Esophagus squamous epithelium (tissue), 4 donors: ENCODE measurements around the gene PIF1.

Experiments
- CTCF ChIP-seq, 6 experiments: fragments of 450-650 bp in 4 of 6; fragments of 200-600 bp in 2 of 6; sonication (generic) in 2 of 6; IDR thresholded peaks; one replicate each; pipeline ENCODE4 v1.5.1; 2016 to 2019; ENCODE audit warnings: antibody characterized with exemption in 6 of 6, mild to moderate bottlenecking in 4 of 6, moderate library complexity in 4 of 6
- POLR2A ChIP-seq, 4 donors: fragments of 450-650 bp; IDR thresholded peaks; one replicate each; pipeline ENCODE4 v1.6.1; 2017; ENCODE audit warnings: antibody characterized with exemption in 4 of 4, mild to moderate bottlenecking in 4 of 4, moderate library complexity in 3 of 4

GRCh38 chr15:64855205-64855975 is 29.9 kb upstream of the PIF1 start:
- TF ChIP-seq POLR2A (IDR thresholded peaks at IDR 0.05) = no peak
- TF ChIP-seq CTCF (IDR thresholded peaks at IDR 0.05) = no peak
